ENCODE measurements around the gene GALP. TPM values are rescaled to one million over a fixed set of nuclear protein-coding genes. Genes with fewer than 3 reads are reported as not detected.
"Not testable (repeated sequence)": the region's sequence is repeated elsewhere in the genome, so short reads cannot be mapped to it uniquely, and the experiment has no call there.

The GALP gene
- polyA plus RNA-seq, 4 donors: not detected

- FAIRE-seq (no peak), DNase-seq (no peak)
- Histone ChIP-seq H3K4me3 (ENCODE audit: low read depth in 1 of 3, low read length in 3 of 3) (no peak overlapping the region), H3K27me3 (ENCODE audit: control insufficient read depth in 3 of 3, insufficient read depth in 3 of 3, low read length in 3 of 3) (peaks cover 0 to 7% (median 4%) of the 10 kb centered on the region in 3 donors), H3K27ac (ENCODE audit: low read depth in 1 of 3, low read length in 2 of 3) (no peak overlapping the region), H3K36me3 (ENCODE audit: control insufficient read depth in 3 of 3, insufficient read depth in 2 of 3, low read depth in 1 of 3, low read length in 3 of 3) (no peaks in the 10 kb centered on the region), H3K4me1 (ENCODE audit: control insufficient read depth in 3 of 3, insufficient read depth in 2 of 3, low read depth in 1 of 3, low read length in 2 of 3) (no peaks in the 10 kb centered on the region), H3K9me3 (ENCODE audit: control insufficient read depth in 2 of 2, insufficient read depth in 1 of 2, low read depth in 1 of 2, low read length in 1 of 2) (no peaks in the 10 kb centered on the region)
- WGBS, 3 donors: 34 to 57% (median 48%) methylated on average over 11 of the region's 11 CpGs
Observed at GRCh38 chr19:56177564-56178243, 1.9 kb downstream of the GALP start.

GRCh38 chr19:56189785-56190184 lies 14.0 kb downstream of the GALP start:
- Histone ChIP-seq H3K36me3 (ENCODE audit: control insufficient read depth in 3 of 3, insufficient read depth in 2 of 3, low read depth in 1 of 3, low read length in 3 of 3) (no peaks in the 10 kb centered on the region), H3K9me3 (ENCODE audit: control insufficient read depth in 2 of 2, insufficient read depth in 1 of 2, low read depth in 1 of 2, low read length in 1 of 2) (no peaks in the 10 kb centered on the region), H3K4me3 (ENCODE audit: low read depth in 1 of 3, low read length in 3 of 3) (no peak overlapping the region), H3K27me3 (ENCODE audit: control insufficient read depth in 3 of 3, insufficient read depth in 3 of 3, low read length in 3 of 3) (no peaks in the 10 kb centered on the region), H3K27ac (ENCODE audit: low read depth in 1 of 3, low read length in 2 of 3) (no peak overlapping the region), H3K4me1 (ENCODE audit: control insufficient read depth in 3 of 3, insufficient read depth in 2 of 3, low read depth in 1 of 3, low read length in 2 of 3) (no peaks in the 10 kb centered on the region)
- DNase-seq (peak in 1 of 2 donors; percentile 2), FAIRE-seq (no peak)
- WGBS, 3 donors: 72 to 79% (median 79%) methylated on average over 16 to 17 of the region's 17 CpGs

- H3K4me3 ChIP-seq (ENCODE audit: low read depth in 1 of 3, low read length in 3 of 3): no peak overlapping the region
- H3K36me3 ChIP-seq (ENCODE audit: control insufficient read depth in 3 of 3, insufficient read depth in 2 of 3, low read depth in 1 of 3, low read length in 3 of 3): no peaks in the 10 kb centered on the region
- H3K9me3 ChIP-seq (ENCODE audit: control insufficient read depth in 2 of 2, insufficient read depth in 1 of 2, low read depth in 1 of 2, low read length in 1 of 2): no peaks in the 10 kb centered on the region
- 75 to 79% (median 77%) methylated on average over 7 of the region's 7 CpGs for WGBS, 3 donors
- no peak overlapping the region for H3K27ac ChIP-seq (ENCODE audit: low read depth in 1 of 3, low read length in 2 of 3)
- FAIRE-seq (no peak), DNase-seq (no peak)
- no peaks in the 10 kb centered on the region for H3K4me1 ChIP-seq (ENCODE audit: control insufficient read depth in 3 of 3, insufficient read depth in 2 of 3, low read depth in 1 of 3, low read length in 2 of 3)
- H3K27me3 ChIP-seq (ENCODE audit: control insufficient read depth in 3 of 3, insufficient read depth in 3 of 3, low read length in 3 of 3): no peaks in the 10 kb centered on the region
Observed at GRCh38 chr19:56191115-56191514, 15.3 kb downstream of the GALP start.

- Histone ChIP-seq H3K4me1 (ENCODE audit: control insufficient read depth in 3 of 3, insufficient read depth in 2 of 3, low read depth in 1 of 3, low read length in 2 of 3) (no peaks in the 10 kb centered on the region), H3K9me3 (ENCODE audit: control insufficient read depth in 2 of 2, insufficient read depth in 1 of 2, low read depth in 1 of 2, low read length in 1 of 2) (no peaks in the 10 kb centered on the region), H3K36me3 (ENCODE audit: control insufficient read depth in 3 of 3, insufficient read depth in 2 of 3, low read depth in 1 of 3, low read length in 3 of 3) (no peaks in the 10 kb centered on the region), H3K27me3 (ENCODE audit: control insufficient read depth in 3 of 3, insufficient read depth in 3 of 3, low read length in 3 of 3) (no peaks in the 10 kb centered on the region), H3K27ac (ENCODE audit: low read depth in 1 of 3, low read length in 2 of 3) (no peak overlapping the region), H3K4me3 (ENCODE audit: low read depth in 1 of 3, low read length in 3 of 3) (no peak overlapping the region)
- DNase-seq (no peak), FAIRE-seq (no peak)
- WGBS, 3 donors: 81 to 84% (median 81%) methylated on average over 10 of the region's 10 CpGs
Observed at GRCh38 chr19:56191711-56192110, 15.9 kb downstream of the GALP start.

DNA sequence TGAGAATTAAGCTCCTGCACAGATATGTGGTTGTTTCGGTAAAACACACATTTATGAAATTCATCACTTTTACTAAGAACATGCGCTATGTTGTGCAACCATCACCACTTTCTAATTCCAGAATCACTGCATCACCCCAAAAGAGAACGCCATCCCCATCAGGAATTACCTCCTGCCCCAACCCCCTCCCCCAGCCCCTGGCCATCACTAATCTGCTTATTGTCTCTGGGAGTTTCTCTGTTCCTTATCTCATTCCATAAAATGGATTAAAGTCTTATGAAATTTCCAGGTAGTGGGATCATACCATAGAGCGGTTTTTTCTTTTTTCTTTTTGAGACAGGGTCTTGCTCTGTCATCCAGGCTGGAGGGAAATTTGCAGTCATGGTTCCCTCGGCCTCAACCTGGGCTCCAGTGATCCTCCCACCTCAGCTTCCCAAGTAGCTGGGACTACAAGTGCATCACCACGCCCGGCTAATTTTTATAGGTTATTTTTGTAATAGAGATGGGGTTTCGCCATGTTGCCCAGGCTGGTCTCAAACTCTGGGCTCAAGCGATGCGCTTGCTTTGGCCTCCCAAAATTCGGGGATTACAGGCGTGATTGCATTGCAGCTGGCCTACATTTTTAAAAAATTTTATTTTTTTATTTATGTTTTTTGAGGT lies 18.3 kb downstream of the GALP start:
- FAIRE-seq: no peak
- Histone ChIP-seq H3K27me3 (ENCODE audit: control insufficient read depth in 3 of 3, insufficient read depth in 3 of 3, low read length in 3 of 3) (no peaks in the 10 kb centered on the region), H3K36me3 (ENCODE audit: control insufficient read depth in 3 of 3, insufficient read depth in 2 of 3, low read depth in 1 of 3, low read length in 3 of 3) (no peaks in the 10 kb centered on the region), H3K4me1 (ENCODE audit: control insufficient read depth in 3 of 3, insufficient read depth in 2 of 3, low read depth in 1 of 3, low read length in 2 of 3) (no peaks in the 10 kb centered on the region), H3K4me3 (ENCODE audit: low read depth in 1 of 3, low read length in 3 of 3) (no peak overlapping the region), H3K27ac (ENCODE audit: low read depth in 1 of 3, low read length in 2 of 3) (no peak overlapping the region), H3K9me3 (ENCODE audit: control insufficient read depth in 2 of 2, insufficient read depth in 1 of 2, low read depth in 1 of 2, low read length in 1 of 2) (no peaks in the 10 kb centered on the region)
- no peak for DNase-seq
- WGBS, 3 donors: 84 to 90% (median 86%) methylated on average over 12 of the region's 12 CpGs

- WGBS, 3 donors: 88 to 92% (median 91%) methylated on average over 22 to 23 of the region's 23 CpGs
- not testable (repeated sequence) for H3K4me1 ChIP-seq (ENCODE audit: control insufficient read depth in 3 of 3, insufficient read depth in 2 of 3, low read depth in 1 of 3, low read length in 2 of 3); H3K4me3 ChIP-seq (ENCODE audit: low read depth in 1 of 3, low read length in 3 of 3); DNase-seq; H3K9me3 ChIP-seq (ENCODE audit: control insufficient read depth in 2 of 2, insufficient read depth in 1 of 2, low read depth in 1 of 2, low read length in 1 of 2); H3K36me3 ChIP-seq (ENCODE audit: control insufficient read depth in 3 of 3, insufficient read depth in 2 of 3, low read depth in 1 of 3, low read length in 3 of 3); H3K27ac ChIP-seq (ENCODE audit: low read depth in 1 of 3, low read length in 2 of 3); H3K27me3 ChIP-seq (ENCODE audit: control insufficient read depth in 3 of 3, insufficient read depth in 3 of 3, low read length in 3 of 3); FAIRE-seq
Observed at GRCh38 chr19:56197646-56198045, 21.8 kb downstream of the GALP start, which contains the start of gene ZSCAN5B. Gene ZSCAN5B (minus strand): TSS chr19:56197783. CDS start chr19:56193052, 4,731 bp downstream.

- Histone ChIP-seq H3K4me3 (ENCODE audit: low read depth in 1 of 3, low read length in 3 of 3) (no peak overlapping the region), H3K9me3 (ENCODE audit: control insufficient read depth in 2 of 2, insufficient read depth in 1 of 2, low read depth in 1 of 2, low read length in 1 of 2) (no peaks in the 10 kb centered on the region), H3K27me3 (ENCODE audit: control insufficient read depth in 3 of 3, insufficient read depth in 3 of 3, low read length in 3 of 3) (no peaks in the 10 kb centered on the region), H3K4me1 (ENCODE audit: control insufficient read depth in 3 of 3, insufficient read depth in 2 of 3, low read depth in 1 of 3, low read length in 2 of 3) (no peaks in the 10 kb centered on the region), H3K27ac (ENCODE audit: low read depth in 1 of 3, low read length in 2 of 3) (no peak overlapping the region), H3K36me3 (ENCODE audit: control insufficient read depth in 3 of 3, insufficient read depth in 2 of 3, low read depth in 1 of 3, low read length in 3 of 3) (no peaks in the 10 kb centered on the region)
- 44 to 70% (median 45%) methylated on average over 7 of the region's 7 CpGs for WGBS, 3 donors
- FAIRE-seq (no peak), DNase-seq (no peak)
Observed at GRCh38 chr19:56199687-56200086, 23.9 kb downstream of the GALP start.

DNA sequence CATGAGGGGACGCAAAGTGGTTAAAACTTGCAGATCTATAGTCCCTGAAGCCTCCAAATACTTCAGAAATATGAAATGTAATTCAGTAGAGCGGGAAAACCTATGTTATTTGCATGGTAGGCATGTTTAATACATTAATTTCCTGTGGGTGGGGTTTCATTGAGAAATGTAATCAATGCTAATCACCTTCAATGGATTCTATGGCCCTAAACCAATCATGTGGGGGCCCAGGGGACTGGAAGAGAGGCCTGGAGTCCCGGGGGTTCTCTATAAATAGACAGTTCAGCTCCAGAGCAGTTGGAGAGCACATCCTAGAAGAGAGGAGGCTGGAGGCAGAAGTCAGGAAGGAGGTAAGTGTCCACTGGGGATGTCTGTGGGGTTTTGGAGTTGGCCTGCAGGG lies 26.2 kb downstream of the GALP start, which contains the start of gene ZSCAN5C:
Gene ZSCAN5C (plus strand): TSS at position 301 of the 400 bp plus-strand sequence. CDS start 3,641 bp downstream, outside the sequence.
- no peaks in the 10 kb centered on the region for H3K27me3 ChIP-seq (ENCODE audit: control insufficient read depth in 3 of 3, insufficient read depth in 3 of 3, low read length in 3 of 3)
- H3K4me3 ChIP-seq (ENCODE audit: low read depth in 1 of 3, low read length in 3 of 3): no peak within 1 kb of the TSS
- WGBS, 3 donors: 55 to 62% (median 57%) methylated on average over 3 of the region's 3 CpGs
- H3K27ac ChIP-seq (ENCODE audit: low read depth in 1 of 3, low read length in 2 of 3): no peak within 1 kb of the TSS
- FAIRE-seq (no peak), DNase-seq (no peak)
- H3K36me3 ChIP-seq (ENCODE audit: control insufficient read depth in 3 of 3, insufficient read depth in 2 of 3, low read depth in 1 of 3, low read length in 3 of 3): no peaks in the 10 kb centered on the region
- no peaks in the 10 kb centered on the region for H3K4me1 ChIP-seq (ENCODE audit: control insufficient read depth in 3 of 3, insufficient read depth in 2 of 3, low read depth in 1 of 3, low read length in 2 of 3)
- H3K9me3 ChIP-seq (ENCODE audit: control insufficient read depth in 2 of 2, insufficient read depth in 1 of 2, low read depth in 1 of 2, low read length in 1 of 2): no peaks in the 10 kb centered on the region
